Activated CD4-positive, alpha-beta T cell treated with anti-CD3 and anti-CD28 coated beads, Interleukin-2, Interleukin-4, amounts not matched to agents 100 ng/mL and 50 ng/mL, durations not matched to agents 16 hours and 8 hours (primary cell): ENCODE results near the gene DCHS1.

Experiments used
- DNase-seq: peaks from one replicate; pipeline ENCODE4 v3.0.0-alpha.2; 2020; ENCODE audit warnings: low spot score

DCHS1 gene

DNA sequence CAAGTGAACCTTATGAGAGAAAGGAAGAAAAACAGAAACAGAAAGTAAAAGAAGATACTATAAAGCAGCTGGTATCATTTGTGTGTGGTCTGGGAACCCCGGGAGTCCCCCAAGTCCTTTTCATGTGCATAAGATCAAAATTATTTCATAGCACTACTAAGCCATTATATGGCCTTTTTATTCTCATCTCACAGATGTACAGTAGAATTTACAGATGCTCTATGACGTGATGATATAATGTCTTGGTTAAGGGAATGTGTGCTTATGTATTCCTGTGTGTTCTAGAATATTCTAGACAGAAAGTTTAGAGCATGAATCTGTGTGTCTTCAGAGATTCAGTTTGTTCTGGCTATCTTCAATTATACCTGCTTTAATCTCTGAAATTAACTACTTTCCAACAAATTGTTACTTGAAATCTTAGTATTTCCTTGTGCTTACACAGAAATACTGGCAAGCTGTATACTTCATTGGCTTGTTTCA lies 27.8 kb downstream of the DCHS1 start:
- no peak for DNase-seq

DNA sequence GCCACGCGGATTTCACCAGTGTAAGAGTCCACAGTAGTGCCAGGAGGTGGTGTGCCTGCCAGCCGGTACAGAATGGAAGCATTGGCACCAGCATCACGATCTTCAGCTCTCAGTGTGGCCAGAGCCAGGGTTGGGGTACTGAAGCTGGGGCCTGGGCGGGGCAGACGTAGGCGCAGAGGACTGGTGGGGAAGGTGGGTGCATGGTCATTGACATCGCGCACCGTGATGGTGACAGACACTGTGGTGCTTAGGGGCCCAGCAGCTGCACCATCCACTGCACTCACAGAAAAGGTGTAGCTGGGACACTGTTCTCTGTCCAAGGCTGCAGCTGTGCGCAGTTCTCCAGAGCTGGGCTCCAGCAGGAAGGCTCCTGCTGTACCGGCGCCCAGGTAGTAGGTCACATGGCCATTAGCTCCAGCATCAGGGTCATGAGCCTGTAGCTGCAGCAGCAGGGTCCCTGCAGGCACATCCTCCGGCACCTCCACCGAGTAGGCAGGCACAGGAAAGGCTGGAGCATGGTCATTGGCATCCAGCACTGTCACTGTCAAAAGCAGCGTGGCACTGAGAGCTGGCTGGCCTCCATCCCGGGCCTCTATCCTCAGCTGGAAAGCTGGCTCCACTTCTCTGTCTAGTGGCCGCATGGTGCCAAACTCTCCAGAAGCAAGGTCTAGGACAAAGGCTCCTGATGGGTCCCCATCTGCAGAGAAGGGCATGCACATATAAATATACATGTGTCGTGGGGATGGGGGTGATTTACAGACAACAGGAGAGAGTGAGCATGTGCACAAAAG lies 28.4 kb downstream of the DCHS1 start:
- no peak for DNase-seq

DNA sequence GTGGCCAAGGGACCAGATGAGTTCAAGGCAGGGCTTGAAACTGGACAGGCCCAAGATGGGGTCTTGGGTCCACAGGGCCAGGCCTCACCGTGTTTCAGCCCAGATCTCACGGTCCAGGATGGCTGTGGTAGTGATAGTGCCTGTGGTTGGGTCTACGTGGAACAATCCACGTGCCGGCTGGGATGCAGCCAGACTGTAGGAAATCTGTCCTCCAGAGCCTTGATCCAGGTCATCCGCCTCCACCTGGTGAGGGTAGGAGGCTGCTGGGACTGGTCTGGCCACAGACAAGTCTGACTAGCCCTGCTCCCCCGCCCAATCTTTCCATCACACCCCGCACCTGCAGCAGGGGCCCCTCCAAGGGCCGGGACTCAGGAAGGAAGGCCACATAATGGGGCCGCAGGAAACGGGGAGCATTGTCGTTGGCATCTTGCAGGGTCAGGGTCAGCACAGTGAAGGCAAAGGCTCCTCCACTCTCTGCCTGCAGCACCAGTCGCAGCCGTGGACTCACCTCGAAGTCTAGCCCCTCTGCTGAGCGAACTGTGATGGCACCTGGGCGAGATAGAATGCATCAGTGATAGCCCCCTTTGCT lies 29.7 kb downstream of the DCHS1 start:
- DNase-seq: no peak

DNA sequence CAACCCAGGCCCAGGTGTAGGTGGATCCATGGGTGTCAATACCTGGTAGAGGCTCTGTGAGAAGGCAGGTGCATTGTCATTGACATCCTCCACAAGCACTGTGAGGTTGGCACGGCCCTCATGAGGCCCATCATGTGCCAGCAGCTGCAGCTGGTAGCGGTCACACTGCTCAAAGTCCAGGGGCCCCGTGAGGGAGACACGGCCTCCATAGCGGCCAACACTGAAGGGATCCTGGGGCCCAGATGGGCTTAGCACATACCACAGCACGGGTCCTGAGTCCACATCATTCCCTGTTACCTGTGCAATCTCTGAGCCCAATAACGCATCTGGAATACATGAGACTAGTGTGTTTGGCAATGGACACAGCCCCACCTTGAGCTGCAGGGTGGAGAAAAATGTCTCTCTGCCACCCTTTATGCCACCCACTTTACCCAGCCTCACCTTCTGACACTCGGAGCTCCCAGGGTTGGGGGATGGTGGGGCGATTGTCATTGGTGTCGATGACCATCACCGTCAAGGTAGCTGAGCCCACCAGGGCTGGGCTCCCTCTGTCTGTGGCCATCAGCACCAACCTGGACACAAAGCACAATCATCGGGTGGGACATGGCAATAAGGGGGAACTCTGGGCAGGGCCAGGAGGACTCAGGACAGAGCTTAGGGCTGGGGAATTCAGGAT lies 30.3 kb downstream of the DCHS1 start:
- no peak for DNase-seq

DNA sequence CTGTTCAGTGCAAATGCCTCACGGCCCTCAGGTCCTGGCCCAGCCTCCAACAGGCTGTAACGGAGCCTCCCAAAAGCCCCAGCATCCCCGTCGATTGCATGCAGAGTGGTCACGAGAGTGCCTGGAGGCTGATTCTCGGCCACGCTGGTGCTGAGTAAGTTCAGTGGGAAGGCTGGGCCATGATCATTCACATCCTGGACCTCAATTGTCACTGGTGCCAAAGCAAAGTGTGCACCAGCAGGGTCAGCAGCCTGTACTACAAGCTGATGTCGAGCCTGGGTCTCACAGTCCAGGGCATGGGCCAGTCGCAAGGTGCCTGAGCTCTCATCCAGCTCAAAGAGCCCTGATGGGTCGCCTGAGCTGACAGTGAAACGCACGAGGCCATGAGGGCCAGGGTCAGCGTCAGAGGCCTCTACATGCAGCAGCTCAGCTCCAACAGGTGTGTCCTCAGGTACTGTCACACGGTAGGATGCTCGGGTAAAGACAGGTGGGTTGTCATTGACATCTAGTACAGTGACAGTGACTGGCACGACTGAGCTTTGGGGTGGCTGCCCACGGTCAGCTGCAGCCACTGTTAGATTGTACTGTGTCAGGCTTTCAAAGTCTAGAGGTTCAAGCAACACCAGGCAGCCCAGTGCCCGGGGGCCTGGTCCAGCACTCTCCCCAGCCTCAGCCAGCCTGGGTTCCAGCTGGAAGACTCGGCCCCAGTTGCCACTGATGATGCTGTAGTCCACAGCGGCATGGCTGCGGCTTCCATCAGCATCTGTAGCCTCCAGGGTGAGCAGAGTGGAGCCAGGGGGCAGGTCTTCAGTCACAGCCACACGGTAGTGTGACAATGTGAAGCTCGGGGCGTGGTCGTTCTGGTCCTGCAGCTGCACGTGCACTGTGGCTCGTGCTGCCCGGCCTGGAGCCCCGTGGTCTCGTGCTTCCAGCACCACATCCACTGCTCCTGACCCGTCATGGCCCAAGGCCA lies 31.9 kb downstream of the DCHS1 start:
- DNase-seq: no peak

DNA sequence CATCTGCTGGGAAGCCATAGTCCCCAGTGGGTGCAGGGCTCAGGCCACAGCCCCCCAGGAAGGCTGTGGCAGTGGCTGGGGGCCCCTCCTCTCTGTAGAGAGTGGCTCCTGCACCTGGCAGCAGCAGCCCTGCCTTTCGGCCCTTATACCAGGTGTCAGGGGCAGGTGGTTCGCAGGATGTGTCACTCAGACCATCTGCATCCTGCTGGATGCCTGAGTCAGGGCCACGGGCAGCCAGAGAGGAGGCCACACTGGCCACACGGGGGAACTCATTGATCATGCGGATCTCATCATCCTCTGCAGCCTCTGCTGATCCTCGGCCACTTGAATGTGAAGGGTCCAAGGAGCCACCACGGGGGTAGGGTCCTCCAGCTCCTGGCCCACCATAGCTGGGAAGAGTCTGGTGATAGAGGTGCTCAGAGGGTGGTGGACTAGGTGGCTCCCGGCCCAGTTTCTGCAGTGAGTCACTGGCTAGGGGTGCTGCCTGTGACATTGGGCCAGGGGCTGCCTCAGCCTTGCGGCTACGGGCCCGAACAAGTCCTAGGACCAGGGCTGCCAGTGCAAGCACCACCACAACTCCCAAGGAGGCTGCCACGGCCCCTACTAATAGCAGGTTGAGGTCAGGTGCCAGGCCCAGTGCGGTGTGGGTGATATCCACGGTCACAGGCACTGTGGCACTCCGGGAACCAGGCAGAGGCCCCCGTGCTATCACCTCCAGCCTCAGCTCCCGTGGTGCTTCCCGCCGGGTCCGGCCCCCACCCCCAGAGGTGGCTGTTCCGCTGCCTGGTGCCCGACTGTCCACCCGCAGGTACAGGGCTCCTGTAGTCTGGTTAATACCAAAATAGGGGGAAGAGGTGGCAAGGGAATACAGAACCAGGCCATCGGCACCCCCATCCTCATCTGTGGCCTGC lies 33.1 kb downstream of the DCHS1 start:
- DNase-seq: no peak

DNA sequence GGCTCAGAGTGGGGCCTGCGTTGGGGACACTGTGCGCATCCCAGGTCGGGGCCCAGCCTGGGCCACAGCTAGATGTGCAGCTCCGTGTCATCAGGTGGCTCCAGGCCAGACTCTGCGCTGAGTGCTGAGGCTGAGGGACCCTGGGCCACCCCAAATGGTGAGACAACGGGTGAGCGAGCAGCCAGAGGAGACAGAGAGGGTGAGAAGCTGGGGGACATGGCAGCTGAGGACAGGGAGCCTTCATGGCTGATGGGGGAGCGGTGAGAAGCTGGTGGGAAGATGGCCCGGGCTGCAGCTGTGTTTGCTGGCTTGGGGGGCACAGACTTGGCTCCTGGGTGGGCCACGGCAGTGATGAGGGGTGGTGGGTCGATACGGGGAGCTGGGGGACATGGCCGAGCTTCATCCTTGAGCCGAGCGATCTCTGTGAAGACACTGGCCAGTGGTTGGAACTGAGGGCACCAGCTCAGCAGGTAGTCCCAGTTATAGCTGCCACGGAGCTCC lies 33.8 kb downstream of the DCHS1 start:
- no peak for DNase-seq

DNA sequence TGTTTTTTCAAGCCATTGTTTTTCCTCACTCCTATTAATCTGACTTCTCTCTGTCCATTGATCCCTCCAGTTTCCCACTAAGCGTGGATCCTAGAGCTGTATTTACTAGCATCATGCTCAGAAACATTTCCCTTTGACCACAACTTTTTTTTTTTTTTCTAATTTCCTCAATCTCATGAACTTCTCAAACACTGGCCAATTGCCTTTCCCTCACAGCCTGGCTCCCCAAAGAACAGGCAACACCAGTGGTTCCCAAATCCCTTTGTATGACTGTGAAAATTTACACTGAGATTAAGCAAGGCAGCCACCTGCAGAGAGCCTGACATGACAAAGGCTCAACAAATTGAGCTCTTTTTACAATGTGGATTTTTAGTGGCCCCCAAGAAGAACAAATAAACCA lies 35.0 kb downstream of the DCHS1 start:
- DNase-seq: no peak

DNA sequence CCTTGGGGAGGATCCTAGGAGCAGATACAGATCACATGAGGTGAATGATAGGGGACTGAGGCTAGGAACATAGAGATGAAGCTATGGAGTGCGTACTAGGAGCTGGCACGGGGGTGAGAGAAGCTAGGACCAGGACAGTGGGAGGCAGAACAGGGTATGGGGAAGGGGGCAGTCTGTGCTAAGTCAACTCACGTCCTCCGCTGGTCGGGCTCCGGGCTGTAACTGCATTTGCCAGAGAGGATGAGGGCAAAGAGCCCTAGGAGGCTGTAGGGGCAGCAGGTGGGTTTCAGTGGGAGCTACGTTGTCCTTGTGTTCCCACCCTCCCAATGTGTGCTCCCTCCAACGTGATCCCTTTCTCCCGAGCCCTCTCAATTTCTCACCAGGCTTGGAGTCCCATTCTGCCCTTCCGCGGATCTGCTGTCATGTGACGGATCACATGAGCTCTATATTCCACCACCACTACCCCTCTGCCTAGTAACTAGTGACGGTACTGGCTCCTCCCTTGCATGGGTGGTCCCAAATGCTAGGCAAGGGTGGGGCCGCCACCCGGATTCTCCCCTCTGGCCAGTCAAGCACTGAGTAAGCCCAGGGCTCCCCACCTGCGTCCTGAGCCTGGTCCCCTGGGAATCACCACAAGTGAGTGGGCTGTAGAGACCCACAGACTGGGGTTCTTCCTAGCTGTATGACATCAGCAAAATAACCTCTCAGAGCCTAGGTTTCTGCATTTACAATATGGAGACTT lies 36.4 kb downstream of the DCHS1 start, which contains the start of gene TPP1:
TSS of gene TPP1 (minus strand) at position 419 of the 742 bp plus-strand sequence. CDS start at position 397, 22 bp downstream.
- DNase-seq: peak; percentile 95

DNA sequence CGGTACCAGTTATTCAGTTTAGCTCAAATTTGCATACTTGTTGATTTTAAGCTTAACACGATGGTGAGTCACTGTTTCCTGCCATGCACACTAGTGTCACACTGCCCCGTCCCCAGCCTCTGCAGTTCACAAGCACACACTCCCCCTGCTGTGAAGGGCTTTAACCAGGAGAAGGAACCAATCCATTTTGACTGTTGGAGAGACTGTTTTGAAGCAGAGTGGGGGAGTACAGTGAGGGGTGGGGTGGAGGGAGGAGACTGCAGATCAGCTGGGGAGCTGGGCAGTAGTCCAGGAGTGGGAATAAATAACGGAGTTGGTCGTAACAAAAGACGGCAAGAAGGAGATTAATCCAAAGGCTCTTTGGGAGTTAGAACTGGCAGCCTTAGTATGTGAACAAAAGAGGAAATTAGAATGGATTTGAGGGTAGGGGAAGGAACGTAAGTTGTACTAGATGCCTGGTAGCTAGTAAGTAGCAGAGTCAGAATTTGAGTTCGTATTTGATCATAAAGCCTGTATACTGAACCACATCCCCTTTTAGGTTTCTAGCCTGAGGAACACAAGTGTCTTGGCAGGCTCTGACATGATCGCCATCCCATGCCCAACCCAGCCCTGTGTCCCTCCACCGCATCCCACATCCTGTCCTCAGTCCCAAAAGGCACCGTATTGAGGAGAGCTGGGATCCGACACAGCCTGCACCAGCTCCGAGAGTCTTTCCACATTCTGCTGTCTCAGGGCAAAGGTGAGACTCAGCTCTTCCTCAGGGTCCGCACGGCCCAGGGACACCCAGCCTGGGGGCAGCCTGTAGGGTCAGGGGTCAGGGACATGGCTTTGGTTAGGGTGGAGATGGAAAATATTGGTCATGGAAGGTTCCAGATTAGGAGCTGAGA lies 37.2 kb downstream of the DCHS1 start:
- DNase-seq: peak; percentile 76

DNA sequence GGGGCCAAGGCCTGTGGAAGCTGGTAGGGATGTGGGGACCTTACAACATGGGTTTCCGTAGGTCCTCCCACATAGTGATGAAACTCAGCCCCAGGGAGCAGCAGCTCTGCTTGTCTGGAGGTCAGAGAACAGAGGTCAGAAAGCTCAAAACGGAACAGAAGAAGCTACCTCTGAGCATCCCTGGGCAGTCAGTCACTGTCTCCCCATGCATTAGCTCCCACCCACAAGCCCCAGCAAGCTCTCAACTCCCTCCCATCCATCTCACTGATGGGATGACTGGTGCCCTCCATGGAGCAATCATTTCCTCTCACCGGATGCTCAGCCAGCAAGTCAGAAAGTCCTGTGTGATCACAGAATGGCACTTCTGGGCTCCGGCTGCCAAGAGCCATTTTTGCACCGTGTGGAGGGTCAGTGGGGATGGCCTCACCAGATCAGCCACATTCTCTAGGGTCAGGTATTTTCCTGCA lies 38.3 kb downstream of the DCHS1 start:
- DNase-seq: no peak

DNA sequence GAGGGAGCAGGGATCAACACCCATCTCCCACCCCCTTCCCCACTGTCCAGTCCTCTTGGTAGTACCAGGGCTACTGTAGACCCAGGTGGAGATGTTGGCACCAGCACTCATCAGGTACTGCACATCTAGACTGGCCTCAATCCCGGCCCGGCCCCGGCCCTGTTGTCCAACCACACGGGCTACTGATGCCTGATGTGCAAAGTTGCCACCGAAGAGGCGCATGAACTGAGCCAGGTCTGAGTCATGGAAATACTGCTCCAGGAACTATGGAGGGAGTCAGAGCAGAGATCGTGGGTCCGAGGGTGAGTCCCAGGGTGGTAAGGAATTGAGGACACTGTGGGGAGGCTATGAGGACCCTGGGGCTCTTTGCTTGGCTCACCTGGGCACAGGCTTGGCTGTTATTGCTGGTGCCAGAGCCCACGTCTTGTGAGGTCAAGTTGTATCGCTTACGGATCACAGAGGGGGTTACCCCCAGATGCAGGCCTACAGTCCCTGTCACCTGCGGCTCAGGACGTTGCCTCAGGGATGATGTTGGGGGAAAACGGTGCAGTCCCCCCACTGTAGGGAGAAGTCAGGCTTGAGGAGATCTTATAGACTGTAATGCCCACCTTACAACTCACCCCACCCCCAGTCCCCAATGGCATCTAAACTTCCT lies 38.9 kb downstream of the DCHS1 start:
- DNase-seq: no peak

DNA sequence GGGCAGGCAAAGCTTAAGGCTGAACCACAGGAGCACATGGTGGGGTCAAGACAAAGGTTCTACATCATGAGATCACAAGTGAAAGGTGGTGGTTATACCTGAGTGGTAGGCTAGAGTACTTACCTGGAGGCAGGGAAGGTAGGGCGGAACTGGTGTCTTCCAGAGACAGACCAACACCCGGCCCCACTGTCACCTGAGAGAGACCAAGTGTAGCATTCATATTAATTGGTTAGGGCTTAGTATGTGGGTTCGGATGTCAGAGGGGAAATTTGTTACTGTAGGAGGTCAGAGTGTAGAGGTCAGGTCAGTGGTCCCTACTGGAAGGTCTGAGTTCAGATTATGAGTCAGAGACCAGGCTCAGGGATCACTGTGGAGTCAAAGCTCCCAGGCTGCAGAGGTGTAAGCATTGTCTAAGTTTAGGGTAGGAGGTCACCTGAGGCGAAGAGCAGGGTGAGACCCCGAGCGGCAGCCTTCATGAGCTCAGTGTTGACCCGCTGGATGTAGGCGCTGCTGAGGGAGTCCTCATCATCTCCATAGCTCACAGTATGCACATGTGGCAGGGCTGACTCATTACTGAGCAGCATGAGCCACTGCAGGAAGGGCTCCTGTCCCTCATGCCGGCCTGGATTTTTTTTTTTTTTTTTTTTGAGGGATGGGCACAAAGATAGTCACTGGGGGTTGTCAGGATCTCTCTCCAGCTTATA lies 39.6 kb downstream of the DCHS1 start:
- no peak for DNase-seq

DNA sequence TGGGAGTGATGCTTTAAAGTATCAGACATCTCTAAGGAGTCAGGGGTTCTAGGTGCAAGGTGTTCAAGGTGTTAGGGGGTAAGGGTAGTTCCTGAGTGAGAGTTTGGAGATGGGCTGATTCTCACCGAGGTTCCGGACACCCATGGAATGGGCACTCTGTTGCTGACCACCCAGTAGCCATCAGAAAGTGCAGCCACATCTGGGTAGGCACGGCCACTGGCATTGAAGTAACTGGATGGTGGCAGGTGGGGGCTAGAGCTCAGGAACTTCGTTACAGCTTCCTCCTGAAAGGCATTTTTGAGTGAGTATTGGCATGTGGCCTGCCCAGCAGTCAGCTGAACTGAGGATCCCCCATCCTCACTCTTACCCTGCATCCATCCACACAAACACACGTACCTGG lies 40.6 kb downstream of the DCHS1 start:
- DNase-seq: no peak

DNA sequence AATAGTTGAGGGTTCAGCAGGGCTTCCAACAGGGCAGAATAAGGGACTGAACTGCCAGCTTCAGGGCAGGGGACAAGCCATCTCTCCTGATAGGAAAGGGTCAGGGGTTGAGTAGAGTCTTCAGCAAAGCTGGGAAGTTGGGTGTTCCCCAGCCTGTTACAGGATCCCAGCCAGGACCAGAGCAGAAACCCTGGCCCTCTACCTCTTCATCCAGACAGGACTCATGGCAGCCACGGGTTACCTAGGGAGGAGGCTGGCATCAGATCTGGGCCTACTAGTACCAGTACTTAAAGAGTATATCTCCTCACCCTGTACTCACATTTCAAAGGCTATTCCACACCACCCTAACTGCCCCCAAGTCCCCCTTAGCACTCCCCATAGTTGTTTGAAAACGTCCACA lies 41.2 kb downstream of the DCHS1 start:
- DNase-seq: no peak

DNA sequence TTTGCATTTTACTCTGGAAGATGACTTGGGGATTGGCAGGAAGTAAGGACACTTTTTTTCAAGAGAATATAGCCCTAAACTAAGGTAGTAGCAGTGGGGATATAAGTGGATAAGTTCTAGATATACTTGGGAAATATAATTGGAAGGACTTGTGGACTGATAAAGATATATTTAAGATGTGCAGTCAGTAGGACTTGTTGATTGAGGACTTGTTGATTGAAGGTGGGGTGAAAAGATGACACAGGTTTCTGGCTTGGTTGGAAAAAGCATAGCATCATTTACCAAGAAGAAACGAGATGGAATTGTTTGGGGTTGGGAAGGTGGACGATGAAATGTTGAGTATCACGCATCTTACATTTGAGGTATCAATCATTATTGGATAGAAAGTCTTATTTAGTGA lies 42.1 kb downstream of the DCHS1 start:
- DNase-seq: no peak

DNA sequence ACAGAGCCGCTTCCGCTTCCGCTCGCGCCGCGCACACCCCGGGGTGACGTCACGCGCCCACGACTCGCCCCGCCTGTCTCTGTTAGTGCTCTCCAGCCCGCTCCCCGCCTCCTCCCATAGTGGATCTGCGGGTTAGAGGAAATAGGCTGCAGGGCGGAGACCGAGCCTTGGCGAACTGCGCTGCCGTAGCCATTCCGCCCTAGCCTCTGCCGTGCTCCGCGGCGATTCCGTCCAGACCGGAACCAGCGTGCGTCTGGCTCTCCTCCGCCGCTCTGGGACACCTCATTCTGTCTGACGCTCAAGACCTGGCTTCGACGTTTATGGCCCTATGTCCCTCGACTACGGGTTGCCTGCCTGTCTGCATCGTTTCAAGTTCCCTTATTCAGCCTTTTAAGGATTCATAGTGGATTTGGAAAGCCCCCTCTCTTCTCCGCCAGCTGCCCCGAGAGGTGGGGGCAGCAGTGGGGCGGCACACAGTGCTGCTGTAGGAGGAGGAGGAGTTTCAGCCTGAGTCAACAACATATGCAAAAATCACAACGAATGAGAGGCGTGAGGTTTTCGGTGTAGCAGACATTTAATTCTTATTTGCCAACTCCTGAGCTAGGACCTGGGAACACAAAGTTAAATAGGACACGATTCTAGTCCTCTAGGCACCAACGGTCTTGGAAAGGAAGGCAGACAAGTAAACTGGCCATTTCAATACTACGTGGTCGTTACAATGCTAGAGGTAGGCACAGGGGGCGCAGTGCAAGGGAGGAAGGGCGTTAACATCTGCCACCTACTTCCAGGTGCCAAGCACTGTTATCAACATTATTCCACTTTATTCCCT lies 43.2 kb downstream of the DCHS1 start, which contains the start of gene TAF10:
TSS of gene TAF10 (minus strand) at position 4 of the 829 bp plus-strand sequence. CDS start 27 bp downstream, outside the sequence.
- DNase-seq: peak; percentile 96
